Astrocyte of the spinal cord (primary cell): Measurements from ENCODE around the gene RREB1.

Experiments used
- DNase-seq: peaks from one replicate; pipeline ENCODE4 v3.0.0; 2011; ENCODE audit warnings: low read depth, low spot score
- H3K4me3 ChIP-seq: 2 replicates; pipeline ENCODE4 v1.5.1; 2011; ENCODE audit warnings: low read depth, mild to moderate bottlenecking, low read length, moderate library complexity
- in situ Hi-C: cut with HindIII; loops from 2 replicates; pipeline ENCODE4 v1.10.0; 2017; ENCODE audit warnings: low sequenced_read_pairs
- TF ChIP-seq, protein P1 (sequence below): IDR thresholded peaks from 2 replicates; pipeline ENCODE4 v1.5.1; 2012; ENCODE audit warnings: low read depth, mild to moderate bottlenecking, low read length, inconsistent platforms

Gene RREB1

DNA sequence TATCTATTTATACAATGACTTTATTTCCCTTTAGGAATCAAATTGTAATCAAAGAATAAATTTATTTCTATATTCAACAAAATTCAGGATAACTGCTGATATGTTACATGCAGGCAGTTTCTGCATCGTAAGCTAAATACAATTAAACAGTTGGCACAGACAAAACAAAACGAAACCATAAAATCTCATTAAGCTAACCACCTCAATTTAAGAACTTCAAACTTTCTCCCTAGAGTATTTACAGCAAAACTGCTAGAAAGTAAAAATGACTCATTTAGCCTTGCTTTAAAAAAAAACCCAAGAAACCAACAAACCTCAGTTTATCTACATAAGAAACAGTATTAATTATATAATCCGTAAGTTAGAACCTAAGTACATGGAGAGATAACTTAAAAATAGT is 188.2 kb downstream of the RREB1 start:
- TF ChIP-seq, protein P1, sequence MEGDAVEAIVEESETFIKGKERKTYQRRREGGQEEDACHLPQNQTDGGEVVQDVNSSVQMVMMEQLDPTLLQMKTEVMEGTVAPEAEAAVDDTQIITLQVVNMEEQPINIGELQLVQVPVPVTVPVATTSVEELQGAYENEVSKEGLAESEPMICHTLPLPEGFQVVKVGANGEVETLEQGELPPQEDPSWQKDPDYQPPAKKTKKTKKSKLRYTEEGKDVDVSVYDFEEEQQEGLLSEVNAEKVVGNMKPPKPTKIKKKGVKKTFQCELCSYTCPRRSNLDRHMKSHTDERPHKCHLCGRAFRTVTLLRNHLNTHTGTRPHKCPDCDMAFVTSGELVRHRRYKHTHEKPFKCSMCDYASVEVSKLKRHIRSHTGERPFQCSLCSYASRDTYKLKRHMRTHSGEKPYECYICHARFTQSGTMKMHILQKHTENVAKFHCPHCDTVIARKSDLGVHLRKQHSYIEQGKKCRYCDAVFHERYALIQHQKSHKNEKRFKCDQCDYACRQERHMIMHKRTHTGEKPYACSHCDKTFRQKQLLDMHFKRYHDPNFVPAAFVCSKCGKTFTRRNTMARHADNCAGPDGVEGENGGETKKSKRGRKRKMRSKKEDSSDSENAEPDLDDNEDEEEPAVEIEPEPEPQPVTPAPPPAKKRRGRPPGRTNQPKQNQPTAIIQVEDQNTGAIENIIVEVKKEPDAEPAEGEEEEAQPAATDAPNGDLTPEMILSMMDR = no peak
- H3K4me3 ChIP-seq = no peak overlapping the region
- no peak for DNase-seq
- in situ Hi-C loops = no loop called here

DNA sequence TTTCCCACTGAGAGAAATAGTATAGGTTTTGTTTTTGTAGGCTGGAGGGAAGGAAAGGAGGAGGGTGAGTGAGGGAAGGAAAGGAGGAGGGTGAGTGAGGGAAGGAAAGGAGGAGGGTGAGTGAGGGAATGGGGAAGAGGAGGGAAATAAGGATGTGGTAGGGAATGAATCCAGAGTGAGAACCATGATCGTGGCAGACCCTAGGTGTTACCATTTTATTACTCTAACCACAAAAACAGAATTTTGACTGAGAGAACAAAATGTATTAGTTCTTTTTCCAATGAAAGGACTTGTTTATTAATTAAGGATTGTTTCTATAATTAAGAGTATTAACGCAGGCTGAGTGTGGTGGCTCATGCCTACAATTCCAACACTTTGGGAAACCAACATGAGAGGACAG is 188.8 kb downstream of the RREB1 start:
- TF ChIP-seq, protein P1 = no peak

DNA sequence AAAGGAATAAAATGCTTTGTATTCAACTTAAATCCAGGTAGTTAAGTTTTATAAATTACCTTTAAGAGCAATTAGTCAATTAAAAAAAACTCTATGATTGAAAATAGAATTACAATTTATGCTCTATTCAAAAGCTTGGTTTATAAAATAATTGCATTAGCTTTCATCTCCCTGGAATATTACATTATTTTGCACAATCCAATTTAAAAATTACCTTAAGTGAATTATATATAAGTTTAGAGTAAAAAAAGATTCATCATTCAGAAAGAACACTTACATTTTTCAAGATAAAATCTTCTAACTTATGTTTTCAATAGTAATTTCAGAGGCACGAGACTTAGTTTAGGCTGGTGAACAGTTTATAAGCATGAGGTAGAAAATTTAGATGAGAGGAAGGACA is 190.4 kb downstream of the RREB1 start:
- H3K4me3 ChIP-seq = no peak overlapping the region
- DNase-seq = no peak
- TF ChIP-seq, protein P1 = no peak
- in situ Hi-C loops = no loop called here

More for the DNA sequence above, 188.8 kb downstream of the RREB1 start:
- in situ Hi-C loops = no loop called here
- no peak overlapping the region for H3K4me3 ChIP-seq
- no peak for DNase-seq

DNA sequence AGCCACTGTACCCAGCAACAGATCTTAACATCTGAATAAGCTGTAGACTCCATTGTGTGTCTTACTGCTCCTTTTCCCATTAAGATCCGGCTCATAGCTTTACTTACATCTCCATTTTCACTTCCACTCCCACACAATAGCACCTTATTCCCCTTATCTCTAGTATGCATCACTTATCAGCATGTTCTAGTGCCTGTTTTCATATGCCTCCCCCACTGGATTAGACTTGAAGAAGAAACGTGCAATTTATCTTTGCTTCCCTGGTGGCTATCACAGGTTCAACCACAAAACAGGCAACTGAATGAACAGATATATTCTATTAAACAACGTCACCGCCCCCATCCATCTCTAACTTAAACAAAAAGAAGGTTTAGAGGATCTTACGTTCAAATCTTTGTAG is 193.2 kb downstream of the RREB1 start:
- TF ChIP-seq, protein P1 = no peak
- no peak for DNase-seq

More for the DNA sequence above, 193.2 kb downstream of the RREB1 start:
- in situ Hi-C loops = no loop called here
- H3K4me3 ChIP-seq = no peak overlapping the region
